Fibroblast of mammary gland (primary cell): ENCODE data around the gene LAMA2.

Experiments used
- DNase-seq: peaks from one replicate; pipeline ENCODE4 v3.0.0-alpha.2; 2010; ENCODE audit warnings: low read depth
- H3K4me3 ChIP-seq: 2 replicates; pipeline ENCODE4 v1.5.1; 2011; ENCODE audit warnings: low read depth, mild to moderate bottlenecking, low read length, moderate library complexity; ENCODE audit not compliant: control insufficient read depth
- CTCF ChIP-seq: conservative IDR thresholded peaks from 2 replicates; pipeline ENCODE4 v1.5.1; 2011; ENCODE audit warnings: low read depth, low read length, inconsistent platforms; ENCODE audit not compliant: control insufficient read depth, insufficient read depth

LAMA2 gene

DNA sequence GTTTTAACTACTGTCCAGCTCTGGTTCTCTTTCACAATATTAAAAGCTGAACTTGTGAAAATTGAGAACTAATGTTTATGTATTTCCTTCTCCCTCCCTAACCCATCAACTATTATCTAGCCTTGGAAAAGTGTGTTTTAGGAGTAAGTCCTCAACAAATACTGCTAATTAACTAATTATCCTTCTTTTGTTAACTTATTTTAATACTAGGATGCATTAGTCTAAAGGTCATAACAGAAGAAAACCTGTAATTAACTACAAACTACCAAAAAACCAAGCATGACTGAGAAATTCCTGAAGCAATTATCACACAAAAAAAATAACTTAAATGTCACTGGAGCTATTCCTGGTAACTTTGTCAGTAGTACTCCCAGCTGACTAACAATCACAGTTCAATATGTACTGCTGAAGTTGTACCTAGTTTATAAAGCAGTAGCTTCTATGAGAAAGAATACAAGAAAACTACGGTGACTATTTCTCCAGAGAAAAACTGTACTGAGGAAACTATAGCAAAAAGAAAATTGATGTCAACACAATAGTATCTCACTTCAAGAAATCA is 301.9 kb downstream of the LAMA2 start:
- TF ChIP-seq CTCF: no peak
- no peak overlapping the region for H3K4me3 ChIP-seq
- DNase-seq: peak; percentile 32

DNA sequence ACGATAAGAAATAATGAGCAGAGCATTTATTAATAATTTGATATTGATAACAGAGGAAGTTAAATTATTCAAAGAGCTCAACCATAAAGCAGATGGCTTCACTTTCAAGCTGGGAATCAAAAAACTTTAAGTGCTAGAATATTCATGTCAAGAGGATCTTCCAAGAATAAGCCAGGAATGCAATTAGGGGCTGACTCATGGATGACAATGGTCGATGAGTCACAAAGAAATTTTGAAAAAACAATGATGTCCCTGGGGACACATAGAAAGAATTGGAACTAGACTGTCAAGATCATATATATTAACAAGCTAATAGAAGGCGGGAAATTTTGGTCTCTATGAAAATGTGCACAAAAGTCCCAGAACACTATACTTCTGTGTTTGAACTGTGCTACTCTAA is 304.1 kb downstream of the LAMA2 start:
- H3K4me3 ChIP-seq: no peak overlapping the region
- peak; percentile 93 for DNase-seq
- no peak for TF ChIP-seq CTCF

GRCh38 chr6:129188306-129188705 is 305.4 kb downstream of the LAMA2 start:
- TF ChIP-seq CTCF: no peak
- no peak for DNase-seq
- H3K4me3 ChIP-seq: no peak overlapping the region

GRCh38 chr6:129188795-129189194 is 305.9 kb downstream of the LAMA2 start:
- no peak for DNase-seq
- no peak for TF ChIP-seq CTCF

GRCh38 chr6:129189266-129189665 is 306.3 kb downstream of the LAMA2 start:
- no peak for DNase-seq
- H3K4me3 ChIP-seq: no peak overlapping the region
- no peak for TF ChIP-seq CTCF

More at GRCh38 chr6:129188795-129189194, 305.9 kb downstream of the LAMA2 start:
- no peak overlapping the region for H3K4me3 ChIP-seq

- TF ChIP-seq CTCF: no peak
- H3K4me3 ChIP-seq: no peak overlapping the region
- DNase-seq: no peak
Observed at GRCh38 chr6:129191235-129191634, 308.3 kb downstream of the LAMA2 start.
